Stimulated activated CD4-positive, alpha-beta T cell treated with anti-CD3 and anti-CD28 coated beads, Interleukin-12 subunit alpha, Interleukin-12 subunit beta, amount 100 ng/mL, for 4 hours (primary cell): ENCODE results near the gene CWC22.
"Not testable (repeated sequence)": the region's sequence is repeated elsewhere in the genome, so short reads cannot be mapped to it uniquely, and the experiment has no call there.

Experiments used
- DNase-seq: peaks from one replicate; pipeline ENCODE4 v3.0.0-alpha.2; 2020

The CWC22 gene

GRCh38 chr2:179948058-179948457, 59.0 kb downstream of the CWC22 start:
- DNase-seq = no peak

GRCh38 chr2:179946810-179947615, 60.1 kb downstream of the CWC22 start:
- DNase-seq = no peak

GRCh38 chr2:179946346-179946745, 60.8 kb downstream of the CWC22 start:
- DNase-seq = no peak

GRCh38 chr2:179939259-179939658, 67.8 kb downstream of the CWC22 start:
- DNase-seq = no peak

- DNase-seq = no peak
Measured at GRCh38 chr2:179938026-179938425, 69.1 kb downstream of the CWC22 start.

GRCh38 chr2:179936654-179937053, 70.4 kb downstream of the CWC22 start:
- peak; percentile 9 for DNase-seq

GRCh38 chr2:179936141-179936540, 71.0 kb downstream of the CWC22 start:
- no peak for DNase-seq

- DNase-seq = no peak
Measured at GRCh38 chr2:179932786-179933185, 74.3 kb downstream of the CWC22 start.

- no peak for DNase-seq
Measured at GRCh38 chr2:179931502-179931901, 75.6 kb downstream of the CWC22 start.

- DNase-seq = not testable (repeated sequence)
Measured at GRCh38 chr2:179929997-179930396, 77.1 kb downstream of the CWC22 start.

GRCh38 chr2:179927041-179927440, 80.1 kb downstream of the CWC22 start:
- no peak for DNase-seq

- DNase-seq = no peak
Measured at GRCh38 chr2:179925713-179926112, 81.4 kb downstream of the CWC22 start.

- no peak for DNase-seq
Measured at GRCh38 chr2:179917272-179917671, 89.8 kb downstream of the CWC22 start.

GRCh38 chr2:179915395-179915992, 91.6 kb downstream of the CWC22 start:
- DNase-seq = no peak

GRCh38 chr2:179913809-179914208, 93.3 kb downstream of the CWC22 start:
- no peak for DNase-seq

- DNase-seq = no peak
Measured at GRCh38 chr2:179911569-179911968, 95.5 kb downstream of the CWC22 start.

- DNase-seq = no peak
Measured at GRCh38 chr2:179910735-179911113, 96.4 kb downstream of the CWC22 start.

- no peak for DNase-seq
Measured at GRCh38 chr2:179909845-179910734, 97.0 kb downstream of the CWC22 start.

GRCh38 chr2:179900655-179901054, 106.4 kb downstream of the CWC22 start:
- no peak for DNase-seq

GRCh38 chr2:179899666-179900065, 107.4 kb downstream of the CWC22 start:
- no peak for DNase-seq

GRCh38 chr2:179898873-179899272, 108.2 kb downstream of the CWC22 start:
- DNase-seq = no peak
